Stimulated activated CD8-positive, alpha-beta memory T cell treated with anti-CD3 and anti-CD28 coated beads, Interleukin-12 subunit alpha, Interleukin-12 subunit beta, amount 100 ng/mL, for 24 hours (primary cell): Measurements from ENCODE around the gene TXNRD2.
"Not testable (repeated sequence)": the region's sequence is repeated elsewhere in the genome, so short reads cannot be mapped to it uniquely, and the experiment has no call there.

Source experiments
- DNase-seq: peaks from one replicate; pipeline ENCODE4 v3.0.0-alpha.2; 2020; ENCODE audit errors: extremely low read depth

TXNRD2 gene

GRCh38 chr22:19923914-19924513 is 17.6 kb downstream of the TXNRD2 start:
- DNase-seq = no peak

DNA sequence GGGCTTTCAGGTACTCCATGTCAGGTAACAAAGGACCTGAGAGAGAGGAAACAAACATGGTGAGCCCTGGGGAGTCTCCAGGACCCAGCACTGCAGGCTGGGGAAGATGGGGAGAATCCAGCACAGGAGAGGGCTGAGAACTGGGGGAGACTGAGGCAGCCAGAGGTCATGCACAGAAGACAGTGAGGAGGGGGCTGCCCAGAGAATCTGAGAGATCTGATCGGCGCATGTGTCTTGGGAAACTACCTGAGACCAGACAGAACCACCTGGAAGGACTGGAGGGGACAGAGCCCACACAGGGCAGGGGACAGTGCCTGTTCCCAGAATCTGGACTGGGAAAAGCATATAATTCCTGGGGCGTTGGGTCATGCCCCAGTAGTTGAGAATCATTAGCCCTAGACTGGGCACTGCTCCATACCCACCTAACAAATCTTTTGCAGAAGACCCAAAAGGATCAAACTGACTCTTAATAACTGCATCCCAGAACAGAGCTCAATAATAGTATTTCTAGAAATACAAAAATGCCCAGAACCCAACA is 20.0 kb downstream of the TXNRD2 start:
- DNase-seq = no peak

DNA sequence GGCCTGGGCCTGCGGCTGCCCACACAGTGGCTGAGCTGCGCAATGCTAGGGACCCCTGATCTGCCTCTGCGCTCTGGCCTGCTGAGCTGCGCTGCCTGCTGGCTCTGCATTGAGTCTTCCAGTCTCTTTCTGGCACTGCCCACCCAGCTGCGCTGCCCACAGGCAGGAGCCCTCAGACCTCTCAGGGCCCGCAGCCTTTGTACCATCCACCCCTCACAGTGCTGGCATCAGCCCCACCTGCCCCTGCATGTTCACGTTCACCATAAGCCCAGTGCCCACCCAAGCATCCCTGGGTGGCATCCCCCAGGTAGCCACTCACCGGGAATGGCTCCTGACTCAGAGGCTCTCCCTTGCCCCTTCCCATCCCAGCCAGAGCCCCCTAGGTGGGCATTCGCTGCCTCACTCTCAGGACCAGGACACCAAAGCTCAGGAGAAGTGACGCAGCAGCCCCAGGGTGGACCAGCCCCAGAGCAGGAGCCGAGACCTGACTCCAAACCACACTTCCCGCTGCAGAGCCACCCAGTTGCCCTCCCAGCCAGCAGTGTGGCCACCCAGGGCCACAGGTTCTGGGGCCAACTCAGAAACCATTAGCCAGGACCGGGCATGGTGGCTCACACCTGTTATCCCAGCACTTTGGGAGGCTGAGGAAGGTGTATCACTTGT is 21.8 kb downstream of the TXNRD2 start:
- no peak for DNase-seq

GRCh38 chr22:19918332-19919106 is 23.1 kb downstream of the TXNRD2 start:
- no peak for DNase-seq

GRCh38 chr22:19917389-19918138 is 24.1 kb downstream of the TXNRD2 start:
- DNase-seq = no peak

DNA sequence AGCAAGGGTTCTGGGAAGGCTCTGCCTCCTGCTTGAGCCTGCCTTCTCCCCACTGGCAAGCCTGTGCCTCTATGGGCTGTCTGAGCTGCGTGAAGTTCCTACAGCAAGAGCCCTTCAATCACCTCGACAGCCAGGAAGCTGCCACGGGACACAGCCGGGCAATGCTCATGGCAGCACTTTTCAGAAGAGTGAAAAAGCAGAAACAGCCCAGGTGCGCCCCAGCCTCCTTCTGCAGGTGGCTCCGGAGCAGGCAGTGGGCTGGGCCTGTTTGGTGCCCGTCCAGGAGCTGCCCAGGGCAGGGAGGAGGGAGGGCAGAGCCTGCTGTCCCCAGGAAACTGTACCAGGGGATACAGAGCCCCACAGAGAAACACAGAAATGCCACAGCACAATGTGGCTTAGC is 24.7 kb downstream of the TXNRD2 start:
- no peak for DNase-seq

DNA sequence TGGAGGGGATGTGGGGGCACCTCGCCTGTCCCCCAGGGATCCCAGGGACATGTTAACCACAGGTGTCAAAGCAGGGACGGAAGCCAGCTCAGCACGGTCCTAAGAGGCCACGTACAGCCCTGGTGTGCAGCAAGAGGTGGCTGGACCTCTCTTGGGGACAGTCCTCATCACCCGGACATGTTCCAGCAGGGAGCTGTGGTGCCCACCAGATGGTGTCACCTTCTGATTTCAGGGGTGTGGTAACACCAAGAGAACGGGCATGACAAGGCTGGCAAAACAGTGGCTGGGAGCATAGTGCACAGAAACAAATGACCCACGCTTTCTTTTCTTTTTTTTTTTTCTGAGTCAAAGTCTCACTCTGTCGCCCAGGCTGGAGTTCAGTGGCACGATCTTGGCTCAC is 25.6 kb downstream of the TXNRD2 start:
- DNase-seq = no peak

DNA sequence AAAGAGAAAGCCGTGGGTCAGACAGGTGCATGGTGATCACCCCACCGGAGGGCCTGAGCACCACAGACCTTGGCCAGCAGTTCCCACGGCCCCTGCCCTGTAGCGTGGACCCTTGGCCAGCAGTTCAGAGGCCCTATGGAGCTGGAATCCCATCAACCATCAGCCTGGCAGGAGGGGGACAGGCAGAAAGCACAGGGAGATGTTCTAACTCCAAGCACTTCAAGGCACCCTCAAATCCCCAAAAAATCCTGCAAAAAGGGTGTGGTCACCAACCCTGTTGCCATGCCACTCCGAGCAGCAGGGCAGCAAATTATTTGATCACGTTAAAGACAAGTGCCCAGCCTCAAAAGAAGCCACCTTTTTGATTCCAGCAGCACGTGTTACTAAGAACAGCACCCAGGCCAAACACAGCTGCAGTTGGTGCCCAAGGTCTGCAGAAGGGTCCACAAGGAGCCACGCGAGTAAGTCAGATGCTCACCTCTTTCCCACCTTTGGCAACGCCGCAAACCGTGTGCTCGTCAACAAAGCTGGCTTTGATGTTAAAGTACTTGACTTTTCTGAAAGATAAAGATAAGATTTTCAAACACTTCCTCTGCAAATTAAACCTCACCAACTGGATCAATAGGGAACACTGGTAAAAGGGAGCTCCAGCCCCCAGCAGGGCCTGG is 26.2 kb downstream of the TXNRD2 start:
- no peak for DNase-seq

- no peak for DNase-seq
Observed at GRCh38 chr22:19914201-19914943, 27.2 kb downstream of the TXNRD2 start.

DNA sequence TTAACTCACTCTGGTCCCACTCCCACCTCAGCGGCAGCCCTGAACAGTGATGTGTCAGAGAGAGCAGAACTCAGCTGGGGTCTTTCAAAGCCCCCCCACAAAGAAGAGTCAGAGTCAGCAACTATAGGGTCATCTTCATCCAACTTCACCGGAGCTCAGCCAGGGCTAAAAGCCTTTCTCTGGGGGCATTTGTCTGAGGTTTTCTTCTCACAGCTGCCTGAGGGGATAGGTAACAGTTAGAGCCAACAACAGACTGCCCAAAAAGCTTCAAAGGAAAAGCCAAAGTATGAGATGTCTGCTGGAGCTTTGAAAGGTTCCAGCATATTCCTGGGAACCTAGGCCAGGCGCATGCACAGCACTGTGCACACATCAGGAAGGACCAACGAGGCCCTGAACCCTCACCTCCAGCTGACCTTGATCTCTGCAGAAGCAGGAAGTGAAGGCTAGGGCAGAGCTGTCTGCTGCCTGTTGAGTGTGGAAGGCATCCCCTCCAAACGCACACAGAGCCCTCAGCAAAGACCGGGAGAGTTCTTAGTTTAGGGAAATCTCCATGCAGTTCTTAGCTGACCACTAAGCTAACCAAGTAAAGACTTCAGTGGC is 28.2 kb downstream of the TXNRD2 start:
- DNase-seq = no peak

DNA sequence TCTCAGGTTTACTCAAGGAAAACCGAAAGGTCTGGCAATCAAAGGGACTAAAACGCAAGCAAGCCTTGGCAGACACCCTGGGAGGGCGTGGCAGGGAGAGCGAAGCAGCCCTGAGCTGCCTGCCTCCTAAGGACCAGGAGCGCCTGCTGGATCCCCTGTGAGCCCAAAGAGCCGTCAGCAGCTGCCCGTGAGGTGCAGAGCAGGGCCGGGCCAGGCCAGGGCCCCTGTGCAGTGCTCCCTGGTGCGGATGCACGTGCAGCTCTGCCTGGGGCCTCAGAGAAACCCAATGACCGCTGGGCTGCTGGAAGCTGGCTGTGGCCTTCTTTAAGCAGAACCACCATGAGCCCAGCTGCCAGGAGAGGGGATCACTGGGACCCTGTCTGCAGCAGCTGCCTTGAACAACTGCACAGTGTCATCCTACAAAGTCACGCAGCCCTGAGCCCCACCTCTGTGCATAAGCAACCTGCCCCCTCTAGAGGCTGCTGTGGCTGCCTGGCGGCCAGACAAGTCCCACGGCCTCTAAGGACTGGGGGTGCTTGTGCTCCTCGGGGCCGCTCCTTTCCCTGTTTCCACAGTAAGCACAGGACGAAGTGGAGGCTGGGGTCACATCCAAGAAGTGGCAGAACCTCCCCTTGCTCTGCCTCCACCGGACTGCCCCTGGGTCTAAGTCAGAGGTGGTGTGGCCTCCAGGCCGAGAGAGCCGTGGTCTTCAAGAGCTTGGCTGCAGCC is 29.2 kb downstream of the TXNRD2 start:
- DNase-seq = no peak

GRCh38 chr22:19911540-19912270 is 29.9 kb downstream of the TXNRD2 start:
- no peak for DNase-seq

GRCh38 chr22:19910180-19910744 is 31.4 kb downstream of the TXNRD2 start:
- no peak for DNase-seq

- DNase-seq = peak; percentile 59
Observed at GRCh38 chr22:19909350-19910179, 32.1 kb downstream of the TXNRD2 start.

- DNase-seq = not testable (repeated sequence)
Observed at GRCh38 chr22:19907902-19908301, 33.7 kb downstream of the TXNRD2 start.

DNA sequence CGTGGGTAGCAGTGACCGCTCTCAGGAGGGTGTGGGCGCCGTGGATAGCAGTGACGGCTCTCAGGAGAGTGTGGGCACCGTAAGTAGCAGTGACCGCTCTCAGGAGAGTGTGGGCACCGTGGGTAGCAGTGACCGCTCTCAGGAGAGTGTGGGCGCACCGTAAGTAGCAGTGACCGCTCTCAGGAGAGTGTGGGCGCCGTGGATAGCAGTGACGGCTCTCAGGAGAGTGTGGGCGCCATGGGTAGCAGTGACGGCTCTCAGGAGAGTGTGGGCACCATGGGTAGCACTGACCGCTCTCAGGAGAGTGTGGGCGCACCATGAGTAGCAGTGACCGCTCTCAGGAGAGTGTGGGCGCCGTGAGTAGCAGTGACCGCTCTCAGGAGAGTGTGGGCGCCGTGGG is 34.8 kb downstream of the TXNRD2 start:
- not testable (repeated sequence) for DNase-seq
